HEK293 (cell line): ENCODE results near the gene SREK1.

Source experiments
- CTCF ChIP-seq: fragments of 450-650 bp; formaldehyde crosslinking; IDR thresholded peaks from 2 replicates; pipeline ENCODE4 v1.5.1; 2016; ENCODE audit warnings: missing biosample characterization, missing genetic modification characterization
- GLIS1 ChIP-seq: fragments of 450-650 bp; formaldehyde crosslinking; IDR thresholded peaks from 2 replicates; pipeline ENCODE4 v1.5.1; 2016; ENCODE audit warnings: missing biosample characterization, missing genetic modification characterization
- ZFP41 ChIP-seq: fragments of 450-650 bp; formaldehyde crosslinking; IDR thresholded peaks from 2 replicates; pipeline ENCODE4 v1.5.1; 2016; ENCODE audit warnings: missing biosample characterization, missing genetic modification characterization, borderline replicate concordance
- ZNF518A ChIP-seq: fragments of 450-650 bp; formaldehyde crosslinking; conservative IDR thresholded peaks from 2 replicates; pipeline ENCODE4 v1.5.1; 2016; ENCODE audit warnings: low read depth, missing biosample characterization, missing genetic modification characterization

GRCh38 chr5:66222455-66222854, 78.4 kb downstream of the SREK1 start:
- TF ChIP-seq ZNF518A (tag by site-specific recombination) (no peak), ZFP41 (no peak), CTCF (no peak), GLIS1 (tag by site-specific recombination) (no peak)
